ENCODE results near the gene FIGN.

DNA sequence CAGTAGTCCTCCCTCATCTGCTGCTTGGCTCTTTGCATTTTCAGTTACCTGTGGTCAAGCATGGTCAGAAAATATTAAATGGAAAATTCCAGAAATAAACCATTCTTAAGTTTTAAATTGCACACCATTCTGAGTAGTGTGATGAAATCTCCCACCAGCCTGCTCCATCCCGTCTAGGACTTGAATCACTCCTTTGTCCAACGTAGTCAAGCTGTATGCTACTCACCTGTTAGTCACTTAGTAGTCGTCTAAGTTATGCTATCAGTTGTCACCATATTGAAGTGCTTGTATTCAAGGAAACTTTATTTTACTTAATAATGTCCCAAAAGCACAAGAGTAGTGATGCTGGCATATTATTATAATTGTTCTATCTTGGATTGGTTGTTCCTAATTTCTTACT lies 172.5 kb downstream of the FIGN start:
- no peak for TF ChIP-seq EP300 (IDR thresholded peaks at IDR 0.05)
- TF ChIP-seq POLR2A (IDR thresholded peaks at IDR 0.05): no peak
